GM12891 (cell line): ENCODE results near the gene AXL.

Source experiments
- DNase-seq: peaks from one replicate; pipeline ENCODE4 v3.0.0; 2011; ENCODE audit warnings: low spot score; ENCODE audit not compliant: insufficient read length
- FAIRE-seq: peaks from 2 replicates; lab custom pipeline; 2011; peaks lifted over from hg19 to GRCh38; lab: Jason Lieb, UNC
- PAX5 ChIP-seq: IDR thresholded peaks from 2 replicates; pipeline ENCODE4 v1.6.1; 2011; ENCODE audit warnings: low read length, moderate library complexity, mild to moderate bottlenecking; ENCODE audit not compliant: insufficient read depth, severe bottlenecking
- POLR2A ChIP-seq: IDR thresholded peaks from 2 replicates; pipeline ENCODE4 v1.6.1; 2011; ENCODE audit warnings: low read depth, low read length, control low read depth
- POLR2AphosphoS5 ChIP-seq: IDR thresholded peaks from 2 replicates; pipeline ENCODE4 v1.6.1; 2011; ENCODE audit warnings: low read depth, low read length, control low read depth
- POU2F2 ChIP-seq: IDR thresholded peaks from 2 replicates; pipeline ENCODE4 v1.6.1; 2011; ENCODE audit warnings: low read depth, mild to moderate bottlenecking, control low read depth, low read length, moderate library complexity
- SPI1 ChIP-seq: IDR thresholded peaks from 2 replicates; pipeline ENCODE4 v1.6.1; 2011; ENCODE audit warnings: low read depth, low read length, control low read depth
- TAF1 ChIP-seq: IDR thresholded peaks from 2 replicates; pipeline ENCODE4 v1.6.1; 2011; ENCODE audit warnings: low read depth, low read length, control low read depth

AXL gene

DNA sequence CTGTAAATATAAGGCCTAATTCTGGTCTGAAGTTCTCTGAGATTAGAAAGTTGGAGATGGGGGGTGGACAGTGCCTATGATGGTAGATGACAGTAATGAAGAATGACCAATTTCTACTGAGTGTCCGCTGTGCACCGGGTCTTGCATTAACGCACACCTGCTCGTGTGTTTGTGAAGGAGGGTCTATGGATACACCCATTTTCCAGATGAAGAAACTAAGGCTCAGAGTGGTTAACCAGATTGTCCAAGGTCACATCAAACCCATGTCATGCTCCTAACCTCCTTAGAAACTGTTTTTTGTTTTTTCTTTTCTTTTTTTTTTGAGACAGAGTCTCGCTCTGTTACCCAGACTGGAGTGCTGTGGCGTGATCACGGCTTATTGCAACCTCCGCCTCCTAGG, 13.7 kb downstream of the AXL start:
- DNase-seq (no peak), FAIRE-seq (no peak)
- no peak for TF ChIP-seq POLR2AphosphoS5
- no peak for TF ChIP-seq POLR2A
- TF ChIP-seq TAF1, result no peak

DNA sequence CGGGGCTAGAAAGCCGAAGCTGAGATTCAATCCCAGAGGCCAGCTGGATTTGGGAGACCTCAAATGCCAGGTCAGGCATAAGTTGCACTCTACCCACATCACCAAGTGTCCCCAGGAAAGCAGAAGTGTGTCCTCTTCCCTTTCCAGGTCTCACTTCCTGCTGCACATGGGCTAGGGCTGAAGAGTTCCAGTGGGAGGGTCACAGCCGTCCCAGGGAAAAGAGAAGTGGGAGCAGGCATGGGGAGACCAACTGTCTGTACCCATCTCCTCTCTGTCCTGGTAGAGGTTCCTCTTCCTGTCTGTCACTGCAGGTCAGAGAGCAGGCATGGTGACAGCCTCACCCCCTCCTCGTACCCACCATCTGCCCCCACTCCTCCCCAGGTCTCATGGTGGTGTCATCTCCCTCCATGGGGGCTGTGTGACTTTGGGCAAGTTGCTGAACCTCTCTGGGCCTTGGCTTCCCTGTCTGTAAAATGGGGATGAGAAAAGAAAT, 14.8 kb downstream of the AXL start:
- DNase-seq, result no peak

DNA sequence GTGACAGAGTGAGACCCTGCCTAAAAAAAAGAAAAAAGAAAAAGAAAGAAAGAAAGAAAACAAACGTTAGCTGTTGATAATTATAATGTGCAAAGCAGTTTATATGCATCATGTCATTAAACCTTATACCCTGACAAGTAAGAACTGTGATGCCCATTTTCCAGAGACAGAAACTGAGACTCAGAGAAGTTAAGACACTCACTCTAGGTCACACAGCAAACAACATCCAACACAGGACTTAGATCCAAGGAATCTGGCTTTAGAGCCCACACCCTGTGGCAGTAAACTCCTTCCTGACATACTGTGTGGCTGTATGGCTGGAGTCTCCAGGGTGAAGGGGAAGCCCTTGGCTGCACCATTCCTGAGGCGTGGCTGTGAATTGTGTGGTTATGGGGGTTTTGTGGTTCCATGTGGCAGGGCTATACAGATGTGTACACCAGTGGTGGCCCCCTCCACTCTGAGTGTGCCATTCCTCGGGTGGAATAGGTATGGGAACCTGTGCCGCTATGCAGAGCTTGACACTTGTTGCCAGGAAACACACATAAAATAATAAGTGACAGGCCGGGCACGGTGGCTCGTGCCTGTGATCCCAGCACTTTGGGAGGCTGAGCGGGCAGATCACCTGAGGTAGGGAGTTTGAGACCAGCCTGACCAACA, 15.6 kb downstream of the AXL start:
- FAIRE-seq (no peak), DNase-seq (no peak)
- no peak for TF ChIP-seq POU2F2
- TF ChIP-seq TAF1, result no peak
- no peak for TF ChIP-seq POLR2A
- TF ChIP-seq SPI1, result no peak
- TF ChIP-seq PAX5, result no peak
- no peak for TF ChIP-seq POLR2AphosphoS5

More for the DNA sequence above, 14.8 kb downstream of the AXL start:
- TF ChIP-seq POLR2AphosphoS5 (no peak), TAF1 (no peak), PAX5 (no peak), POLR2A (no peak), POU2F2 (no peak), SPI1 (no peak)
- no peak for FAIRE-seq

DNA sequence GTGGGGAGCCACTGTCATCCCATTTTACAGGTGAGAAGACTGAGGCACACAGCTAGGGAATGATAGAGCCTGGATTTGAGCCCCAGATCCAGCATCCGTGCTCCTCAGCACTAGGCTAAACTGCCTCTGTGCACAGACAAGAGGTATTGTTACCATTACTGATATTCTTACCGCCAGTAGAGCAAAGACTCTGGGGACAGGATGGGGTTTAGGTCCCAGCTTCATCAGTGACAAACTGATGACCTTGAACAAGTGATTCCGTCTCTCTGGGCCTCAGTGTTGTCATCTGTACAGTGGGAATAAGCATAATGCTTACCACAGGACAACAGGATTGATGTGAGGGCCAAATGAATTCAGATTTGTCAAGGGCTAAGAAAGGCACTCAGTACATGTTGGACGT, 16.5 kb downstream of the AXL start:
- DNase-seq (no peak), FAIRE-seq (no peak)
- TF ChIP-seq TAF1, result no peak

DNA sequence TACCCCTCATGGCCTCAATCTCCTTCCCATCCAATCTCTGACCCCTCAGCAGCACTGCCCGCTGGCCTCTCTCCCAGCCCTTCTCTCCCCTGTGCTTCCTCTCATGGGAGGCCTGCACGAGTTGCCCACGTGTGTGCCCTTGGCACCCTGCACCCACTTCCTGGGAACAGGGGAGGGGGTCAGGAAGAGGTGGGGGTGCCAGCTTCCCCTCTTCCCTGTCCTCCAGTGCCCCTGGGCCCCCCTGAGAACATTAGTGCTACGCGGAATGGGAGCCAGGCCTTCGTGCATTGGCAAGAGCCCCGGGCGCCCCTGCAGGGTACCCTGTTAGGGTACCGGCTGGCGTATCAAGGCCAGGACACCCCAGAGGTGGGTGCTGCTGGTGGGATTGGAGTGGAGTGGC, 19.2 kb downstream of the AXL start:
- FAIRE-seq (no peak), DNase-seq (no peak)
- TF ChIP-seq POU2F2, result no peak
- no peak for TF ChIP-seq TAF1
- no peak for TF ChIP-seq POLR2AphosphoS5
- TF ChIP-seq PAX5, result no peak
- TF ChIP-seq POLR2A, result no peak
- no peak for TF ChIP-seq SPI1

DNA sequence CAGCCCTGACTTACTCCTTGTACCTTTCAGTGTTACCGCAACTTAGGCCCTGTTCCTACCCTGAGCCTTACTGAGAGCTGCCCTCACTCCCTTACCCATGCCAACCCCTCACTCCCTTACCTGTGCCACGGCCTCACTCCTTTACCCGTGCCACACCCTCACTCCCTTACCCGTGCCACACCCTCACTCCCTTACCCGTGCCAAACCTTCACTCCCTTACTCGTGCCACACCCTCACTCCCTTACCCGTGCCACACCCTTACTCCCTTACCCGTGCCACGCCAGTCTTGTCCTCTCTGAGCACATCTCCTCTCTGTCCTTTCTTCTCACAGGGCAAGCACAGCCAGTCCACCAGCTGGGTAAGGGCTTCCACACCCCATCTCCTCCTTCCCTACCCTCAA, 20.3 kb downstream of the AXL start:
- DNase-seq (no peak), FAIRE-seq (no peak)
- no peak for TF ChIP-seq SPI1
- TF ChIP-seq PAX5, result no peak
- no peak for TF ChIP-seq POU2F2
- TF ChIP-seq POLR2AphosphoS5, result no peak

DNA sequence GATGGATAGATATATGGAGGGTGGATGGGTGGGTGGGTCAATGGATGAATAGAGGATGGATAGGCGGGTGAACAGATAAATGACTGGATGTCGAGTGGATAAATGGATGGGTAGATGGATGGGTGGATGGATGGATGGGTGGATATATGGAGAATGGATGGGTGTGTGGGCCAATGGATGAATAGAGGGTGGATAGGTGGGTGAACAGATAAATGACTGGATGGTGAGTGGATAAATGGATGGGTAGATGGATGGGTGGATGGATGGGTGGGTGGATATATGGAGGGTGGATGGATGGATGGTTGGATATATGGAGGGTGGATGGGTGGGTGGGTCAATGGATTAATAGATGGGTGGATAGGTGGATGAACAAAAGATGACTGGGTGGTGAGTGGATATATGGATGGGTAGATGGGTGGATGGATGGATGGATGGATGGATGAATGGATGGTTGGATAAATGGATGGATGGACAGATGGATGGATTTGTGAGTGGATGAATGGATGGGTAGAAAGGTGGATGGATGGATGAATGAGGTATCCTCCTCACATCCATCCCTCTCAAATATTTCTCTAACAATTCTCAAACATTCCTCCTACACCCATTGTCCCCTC, 21.0 kb downstream of the AXL start:
- DNase-seq (no peak), FAIRE-seq (no peak)
- no peak for TF ChIP-seq SPI1
- TF ChIP-seq POU2F2, result no peak
- no peak for TF ChIP-seq POLR2A

DNA sequence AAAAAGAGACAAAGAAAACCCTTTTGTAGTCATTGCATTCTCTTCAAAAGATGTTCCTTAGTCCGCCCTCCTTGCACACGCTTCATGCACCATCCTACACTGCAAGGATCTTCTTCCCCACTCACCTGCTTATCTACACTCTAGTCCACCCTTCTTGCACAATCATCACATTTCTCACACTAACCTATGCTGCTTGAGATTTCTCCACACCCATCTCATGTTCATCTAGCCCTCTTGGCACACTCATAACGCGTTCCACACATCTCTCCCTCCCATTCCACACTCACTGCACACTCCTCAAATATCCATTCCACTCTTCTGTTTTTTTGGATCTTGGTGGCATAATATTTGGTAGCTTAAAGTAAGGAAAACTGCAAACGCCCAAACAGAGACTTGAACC, 22.8 kb downstream of the AXL start:
- TF ChIP-seq PAX5, result no peak
- TF ChIP-seq POLR2A, result no peak
- TF ChIP-seq POU2F2, result no peak
- no peak for TF ChIP-seq TAF1
- TF ChIP-seq POLR2AphosphoS5, result no peak
- no peak for TF ChIP-seq SPI1

DNA sequence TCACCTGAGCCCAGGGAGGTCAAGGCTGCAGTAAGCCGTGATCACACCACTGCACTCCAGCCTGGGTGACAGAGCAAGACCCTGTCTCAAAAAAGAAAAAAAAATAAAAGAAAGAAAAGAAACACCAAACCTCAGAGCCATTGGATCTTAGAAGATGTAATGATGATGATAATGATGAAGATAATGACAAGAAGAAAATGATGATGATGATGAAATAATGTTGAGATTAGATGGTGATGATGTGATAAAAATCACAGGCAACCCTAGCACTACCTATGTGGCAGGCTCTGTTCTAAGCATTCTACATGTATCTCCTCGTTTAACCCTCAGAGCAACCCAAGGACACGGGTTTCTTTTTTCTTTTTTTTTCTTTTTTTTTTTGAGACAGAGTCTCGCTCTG, 25.1 kb downstream of the AXL start:
- DNase-seq (no peak), FAIRE-seq (no peak)
- TF ChIP-seq SPI1 (no peak), POLR2A (no peak), POLR2AphosphoS5 (no peak), TAF1 (no peak), POU2F2 (no peak), PAX5 (no peak)

More for the DNA sequence above, 22.8 kb downstream of the AXL start:
- no peak for DNase-seq
- FAIRE-seq, result no peak

DNA sequence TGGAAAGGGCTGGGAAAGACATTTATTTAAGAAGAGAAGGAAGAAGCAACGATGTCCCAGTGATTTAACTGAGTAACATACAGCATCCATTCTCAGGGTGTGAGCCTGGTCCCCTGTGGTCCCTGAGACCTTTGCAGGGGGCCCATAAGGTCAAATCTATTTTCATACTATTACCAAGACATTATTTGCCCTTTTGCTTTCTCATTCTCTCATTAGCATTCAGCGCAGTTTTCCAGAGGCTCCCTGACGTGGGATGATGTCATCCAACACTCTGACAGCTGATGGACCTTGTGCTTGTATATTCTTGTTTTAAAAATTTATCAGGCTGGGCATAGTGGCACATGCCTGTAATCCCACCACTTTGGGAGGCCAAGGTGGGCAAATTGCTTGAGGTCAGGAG, 26.8 kb downstream of the AXL start:
- TF ChIP-seq PAX5 (no peak), SPI1 (no peak), POU2F2 (no peak), TAF1 (no peak), POLR2A (no peak), POLR2AphosphoS5 (no peak)
- FAIRE-seq, result no peak
- no peak for DNase-seq
